Measurements from ENCODE around the gene ALCAM.
A peak's percentile ranks its signal among the peaks of the same experiment; 100 is the strongest.

ALCAM gene

DNA sequence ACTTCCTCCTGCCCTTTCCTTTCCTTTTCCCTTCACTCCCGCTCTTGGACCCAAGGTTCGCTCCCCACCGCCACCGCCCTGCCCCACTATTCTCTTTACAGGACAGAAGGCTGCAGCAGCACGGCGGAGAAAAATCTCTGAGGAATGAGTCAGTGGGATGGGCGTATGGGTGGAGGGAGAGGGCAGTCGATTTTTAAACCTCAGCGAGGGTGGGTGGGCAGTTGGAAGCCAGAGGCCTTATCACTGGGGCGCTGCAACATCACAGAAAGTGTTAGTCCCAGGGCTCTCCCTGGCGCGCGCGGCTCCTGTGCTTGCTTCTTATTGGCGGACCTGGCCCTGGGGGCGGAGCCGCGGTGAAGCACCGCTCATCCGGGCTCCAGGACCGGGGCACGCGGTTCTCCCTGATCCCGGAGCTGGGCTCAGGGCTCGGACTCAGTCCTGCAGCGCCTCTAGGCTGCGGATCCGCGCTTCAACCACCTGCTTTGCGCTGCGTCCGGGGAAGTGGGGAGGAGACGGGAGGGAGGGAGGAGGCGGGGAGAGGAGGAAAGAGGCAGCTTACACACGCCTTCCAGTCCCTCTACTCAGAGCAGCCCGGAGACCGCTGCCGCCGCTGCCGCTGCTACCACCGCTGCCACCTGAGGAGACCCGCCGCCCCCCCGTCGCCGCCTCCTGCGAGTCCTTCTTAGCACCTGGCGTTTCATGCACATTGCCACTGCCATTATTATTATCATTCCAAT, at the start of gene ALCAM:
ALCAM (plus strand) TSS at position 584 of the 737 bp plus-strand sequence.
- DNase-seq: peak; percentile 92 to 98

DNA sequence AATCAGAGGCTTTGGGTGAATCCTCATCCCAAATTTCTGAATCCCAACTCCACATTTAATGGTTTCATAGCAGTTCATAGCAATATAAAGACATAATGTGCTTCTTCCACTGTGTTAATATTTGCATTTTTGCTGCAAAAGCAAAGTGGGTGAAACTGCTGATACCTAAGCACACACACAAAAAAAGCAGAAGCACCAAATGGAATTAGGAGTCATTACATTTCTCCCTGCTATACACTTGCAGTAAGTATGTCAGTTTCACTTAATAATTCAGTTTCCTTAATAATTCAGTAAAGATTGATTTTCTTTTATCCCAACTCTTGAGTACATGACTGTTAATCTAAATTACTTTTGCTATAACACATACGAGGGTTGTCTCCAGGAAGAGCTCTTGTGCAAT, 48.9 kb upstream of the ALCAM start:
- peak; percentile 27 to 48 for DNase-seq

DNA sequence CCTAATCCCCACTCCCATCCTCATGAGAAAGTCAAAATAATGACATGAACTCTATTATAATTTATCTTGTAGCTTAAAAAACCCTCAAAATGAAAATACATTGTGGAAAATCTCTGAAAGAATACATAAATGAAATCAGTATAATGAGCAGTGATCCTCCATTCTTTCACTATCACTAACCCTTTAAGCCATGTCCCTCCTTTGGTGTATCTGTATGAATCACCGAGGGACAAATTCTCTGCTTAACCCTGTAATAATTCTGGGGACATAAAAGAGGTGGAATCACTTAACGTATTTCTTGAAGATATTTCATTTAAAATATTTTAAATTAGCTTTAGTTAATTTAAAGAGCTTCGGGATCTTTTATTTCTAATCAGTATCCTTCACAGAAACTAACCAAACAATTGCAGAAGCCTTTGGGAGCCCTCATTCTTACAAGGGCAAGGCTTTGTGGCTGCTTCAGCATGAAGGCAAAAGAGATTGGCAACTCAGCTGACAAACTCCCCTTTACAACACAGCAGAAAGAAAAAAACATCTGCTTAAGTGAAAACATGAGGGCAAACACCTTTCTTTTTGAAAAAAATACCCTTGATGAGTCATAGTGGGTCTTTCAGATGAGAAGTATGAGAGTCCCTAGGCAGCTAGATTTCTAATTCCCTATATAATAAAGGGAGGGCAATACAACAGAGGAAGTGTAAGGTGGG, 44.0 kb upstream of the ALCAM start:
- peak in 1 of 2 donors; percentile 55 for DNase-seq

DNA sequence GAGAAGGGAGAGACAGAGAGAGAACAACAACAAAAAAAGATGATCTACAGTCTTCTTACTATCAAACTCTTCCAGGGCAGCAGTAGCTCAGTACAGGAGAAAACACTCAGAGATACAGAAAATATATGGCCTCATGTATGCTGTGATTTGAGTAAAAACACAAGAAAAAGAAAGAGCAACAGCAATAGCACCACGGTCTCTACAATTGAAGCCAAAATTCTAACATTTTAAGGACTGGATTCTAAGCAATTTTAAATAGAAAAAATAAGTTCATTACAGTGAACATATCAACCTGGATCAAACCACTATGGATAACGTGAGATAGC, 43.5 kb upstream of the ALCAM start:
- no peak for DNase-seq

DNA sequence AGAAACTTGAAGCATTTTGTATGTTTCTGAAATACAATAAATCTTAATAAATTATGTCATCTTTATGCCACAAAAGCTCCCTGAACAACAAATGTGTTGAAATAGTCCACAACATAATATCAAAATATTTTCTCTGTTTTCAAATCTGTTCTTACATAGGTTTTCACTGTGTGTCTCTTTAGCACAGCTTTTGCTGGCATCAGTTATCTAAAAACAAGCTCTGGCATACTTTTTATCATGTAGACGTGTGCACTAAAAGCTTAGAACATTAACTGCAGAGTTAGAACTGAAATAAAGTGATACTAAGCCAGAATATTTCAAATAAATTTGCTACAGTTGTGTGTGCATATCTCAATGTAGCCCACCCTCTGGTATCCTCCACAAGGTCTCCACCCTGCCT, 41.8 kb upstream of the ALCAM start:
- no peak for DNase-seq

DNA sequence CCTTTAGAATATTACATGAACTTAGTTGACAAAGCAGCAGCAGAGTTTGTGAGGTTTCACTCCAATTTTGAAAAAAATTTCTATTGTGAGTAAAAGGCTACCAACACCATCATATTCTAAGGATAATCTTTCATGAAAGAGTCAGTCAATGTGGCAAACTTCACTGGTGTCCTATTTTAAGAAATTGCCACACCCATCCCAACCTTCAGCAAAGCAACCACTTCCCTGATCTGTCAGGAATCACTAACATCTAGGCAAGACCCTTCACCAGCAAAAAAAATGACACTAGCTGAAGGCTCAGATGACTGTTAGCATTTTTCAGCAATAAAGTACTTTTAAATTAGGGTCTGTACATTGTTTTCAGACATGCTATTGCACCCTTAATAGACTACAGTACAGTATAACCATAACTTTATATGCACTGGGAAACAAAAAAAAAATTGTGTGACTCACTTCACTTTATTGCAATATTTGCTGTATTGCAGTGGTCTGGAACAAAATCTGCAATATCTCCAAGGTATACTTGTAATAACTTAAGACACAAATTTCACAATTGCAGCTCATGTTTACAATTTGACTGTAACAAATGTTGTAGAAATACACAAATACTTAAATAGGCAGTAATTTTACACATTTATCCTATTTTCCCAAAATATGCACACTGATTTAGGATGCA, 38.9 kb upstream of the ALCAM start:
- peak; percentile 80 to 84 for DNase-seq

DNA sequence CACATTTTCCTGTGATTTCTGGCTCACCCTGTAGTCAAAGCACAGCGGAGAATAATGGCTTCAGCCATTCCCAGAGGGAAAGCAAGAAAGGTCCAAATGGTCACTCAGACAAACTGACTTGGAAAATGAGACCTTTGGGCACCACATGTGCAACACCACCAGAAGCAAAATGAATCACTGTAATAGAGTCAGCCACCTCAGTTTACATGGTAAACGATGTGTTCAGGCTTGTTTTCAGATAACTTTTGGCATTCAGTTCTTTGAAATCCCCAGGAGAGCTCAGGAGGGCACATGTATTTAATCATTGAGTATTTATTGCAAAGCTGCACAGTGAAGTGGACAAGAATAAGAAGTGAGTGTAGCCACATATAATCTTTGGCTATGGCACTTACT, 38.4 kb upstream of the ALCAM start:
- DNase-seq: no peak

DNA sequence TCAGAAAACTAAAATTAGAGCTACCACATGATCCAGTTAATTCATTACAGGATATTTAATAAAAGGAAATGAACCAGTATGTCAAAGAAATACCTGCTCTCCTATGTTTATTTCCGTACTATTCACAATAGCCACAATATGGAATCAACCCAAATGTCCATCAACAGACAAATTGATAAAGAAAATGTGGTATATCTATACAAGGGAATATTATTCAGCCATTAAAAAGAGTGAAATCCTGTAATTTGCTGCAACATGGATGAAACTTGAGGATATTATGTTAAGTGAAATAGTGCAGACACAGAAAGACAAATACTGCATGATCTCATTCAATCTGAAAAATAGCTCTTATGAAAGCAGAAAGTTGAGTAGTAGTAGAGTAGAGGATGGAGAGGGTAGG, 33.7 kb upstream of the ALCAM start:
- no peak for DNase-seq

DNA sequence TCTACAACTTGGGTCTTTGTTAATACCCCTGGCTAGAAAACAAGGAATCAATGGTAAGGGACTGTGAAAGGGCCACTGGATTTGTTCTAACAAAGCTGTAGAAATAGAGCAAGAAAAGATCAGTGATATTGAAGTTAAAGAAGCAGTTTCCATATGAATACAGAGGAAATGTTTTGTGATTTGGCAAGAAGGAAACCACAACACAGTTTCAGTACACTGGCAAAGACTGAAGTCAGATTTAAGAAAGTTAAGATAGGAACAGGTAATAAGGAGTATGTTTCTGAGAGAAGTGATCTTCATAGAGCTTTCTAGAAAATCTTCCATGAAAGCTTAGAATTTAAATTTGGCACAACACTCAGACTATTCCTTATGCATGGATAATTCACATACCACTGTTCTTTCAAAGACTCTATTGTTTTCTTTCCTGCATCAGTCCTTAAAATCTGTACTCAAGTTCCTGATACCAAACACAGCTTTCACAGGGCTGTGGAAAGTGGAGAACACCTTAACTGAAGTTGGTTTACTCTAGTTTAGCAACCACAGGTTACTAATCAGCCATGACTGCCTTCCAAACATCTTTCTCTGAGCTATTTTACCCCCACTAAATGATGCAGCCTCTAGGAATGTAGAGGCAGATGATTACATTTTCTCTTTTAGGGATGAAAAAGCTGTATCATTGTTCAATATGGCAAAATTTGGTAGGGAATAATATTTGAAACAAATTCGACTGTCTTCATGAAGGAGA, 32.4 kb upstream of the ALCAM start:
- no peak for DNase-seq

DNA sequence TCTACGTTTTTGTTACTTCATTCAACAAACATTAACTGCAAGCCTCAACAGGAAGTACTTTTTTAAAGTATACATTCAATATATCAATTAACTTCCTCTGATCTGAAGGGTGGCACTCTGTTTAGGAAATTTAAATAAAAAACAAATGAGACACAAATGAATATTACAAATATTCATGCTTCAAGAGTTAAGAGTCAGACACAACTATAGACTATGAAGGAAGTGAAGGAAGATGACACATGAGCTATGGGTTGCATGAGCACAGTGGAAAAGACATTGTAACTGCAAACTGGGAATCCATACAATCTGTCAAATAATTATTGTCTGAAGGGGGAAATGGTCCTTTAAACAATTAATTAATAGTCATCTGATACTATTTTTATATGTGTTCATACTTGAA, 26.8 kb upstream of the ALCAM start:
- DNase-seq: no peak

DNA sequence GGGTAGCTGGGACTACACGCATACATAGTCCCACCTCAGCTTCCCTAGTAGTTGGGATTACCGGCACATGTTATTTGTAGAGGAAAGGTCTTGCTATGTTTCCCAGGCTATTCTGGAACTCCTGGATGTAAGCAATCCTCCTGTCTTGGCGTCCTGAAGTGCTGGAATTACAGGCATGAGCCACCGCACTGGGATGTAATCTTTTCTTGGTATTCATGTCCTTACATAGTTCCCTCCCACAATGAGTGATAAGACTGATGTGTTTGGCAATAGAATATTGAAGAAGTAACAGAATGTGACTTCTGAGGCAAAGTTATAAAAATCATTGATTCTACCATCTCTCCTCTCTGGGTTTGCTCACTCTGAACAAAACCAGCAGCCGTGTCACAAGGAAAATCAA, 22.7 kb upstream of the ALCAM start:
- DNase-seq: no peak

DNA sequence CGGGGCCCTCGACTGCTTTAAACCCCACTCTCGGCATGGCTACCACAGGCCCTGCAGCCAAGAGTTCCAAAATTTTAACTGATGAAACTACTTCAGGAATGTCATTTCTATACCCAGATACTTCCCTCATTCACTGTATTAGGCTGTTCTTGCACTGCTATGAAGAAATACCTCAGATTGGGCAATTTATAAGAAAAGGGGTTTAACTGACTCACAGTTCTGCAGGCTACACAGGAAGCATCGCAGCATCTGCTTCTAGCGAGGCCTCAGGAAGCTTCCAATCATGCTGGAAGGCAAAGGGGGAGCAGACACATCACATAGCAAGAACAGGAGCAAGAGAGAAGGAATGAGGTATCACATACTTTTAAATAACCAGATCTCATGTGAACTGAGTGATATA, 21.6 kb upstream of the ALCAM start:
- peak in 1 of 2 donors; percentile 39 for DNase-seq

DNA sequence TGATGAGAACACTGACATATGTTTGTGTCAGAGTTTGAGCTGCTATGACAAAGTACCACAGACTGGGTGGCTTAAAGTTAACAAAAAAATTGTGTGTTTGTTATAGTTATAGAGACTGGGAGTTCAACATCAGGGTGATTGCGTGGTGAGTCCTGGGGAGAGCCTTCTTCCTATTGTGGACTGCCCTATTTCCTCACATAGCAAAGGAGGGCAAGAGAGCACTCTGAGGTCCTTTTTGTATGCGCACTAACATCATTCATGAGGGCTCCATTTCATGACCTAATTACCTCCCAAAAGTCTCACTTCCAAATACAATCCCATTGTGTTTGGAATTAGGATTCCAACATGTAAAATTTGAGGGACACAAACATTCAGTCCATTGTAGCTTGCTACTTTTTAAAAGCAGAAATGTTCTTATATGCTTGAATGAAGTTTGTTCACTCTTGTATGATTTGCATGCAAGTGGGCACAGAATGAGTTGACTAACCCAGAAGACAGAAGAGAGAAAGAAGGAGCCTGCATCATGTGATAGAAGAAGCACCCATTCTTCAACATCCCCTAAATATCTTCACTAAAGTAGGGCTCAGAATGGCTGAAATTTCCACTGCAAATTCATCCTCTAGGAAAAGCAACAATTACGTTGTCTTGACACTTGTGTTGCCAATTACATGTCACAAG, 18.9 kb upstream of the ALCAM start:
- no peak for DNase-seq

DNA sequence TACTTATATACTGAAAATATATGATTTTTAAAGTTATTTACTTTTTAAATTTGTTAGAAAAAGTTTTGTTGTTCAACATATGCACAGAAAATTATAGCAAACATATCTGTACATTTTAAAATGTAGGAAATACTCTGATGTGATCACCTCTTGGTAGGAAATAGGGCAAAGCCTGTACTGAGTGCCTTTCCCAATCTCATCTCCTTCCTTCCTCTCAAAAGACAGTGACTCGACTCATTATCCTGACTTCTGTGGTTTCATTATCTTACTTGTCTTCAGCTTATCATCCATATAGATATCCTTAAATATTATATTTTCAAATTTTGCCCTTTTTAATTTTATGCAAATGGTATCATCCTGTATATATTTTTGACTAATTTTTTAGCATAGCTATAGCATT, 18.4 kb upstream of the ALCAM start:
- no peak for DNase-seq

DNA sequence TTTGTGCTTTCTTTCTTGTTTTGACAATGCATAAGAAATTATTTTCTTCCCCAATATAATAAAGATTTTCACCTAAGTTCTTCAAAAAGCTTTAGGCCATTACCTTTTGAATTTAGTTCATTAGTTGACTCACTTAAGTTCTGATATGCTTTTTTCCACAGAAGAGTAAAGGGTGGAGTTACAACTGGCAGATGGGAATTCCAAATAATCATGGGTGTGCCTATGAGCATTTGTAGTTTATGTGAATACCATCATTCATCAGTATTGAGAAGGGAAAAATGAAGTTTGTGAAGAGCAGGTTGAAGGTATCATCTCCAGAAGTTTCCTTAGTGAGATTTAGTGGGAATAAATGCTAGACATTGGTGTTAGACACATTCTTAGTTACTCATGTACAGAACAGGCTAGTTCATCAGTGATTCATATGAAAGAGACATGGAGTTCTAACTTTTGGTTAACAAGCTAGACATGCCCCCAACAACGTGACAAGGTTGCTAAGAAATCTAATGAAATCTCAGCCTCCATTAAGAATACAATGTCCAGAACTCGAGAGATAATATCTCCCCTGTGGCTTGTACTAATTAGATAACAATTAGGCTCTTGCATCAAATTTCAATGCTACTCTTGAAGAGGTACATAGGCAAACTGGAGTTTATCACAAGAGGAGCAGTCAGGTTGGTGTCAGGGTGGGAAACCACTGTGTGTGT, 16.9 kb upstream of the ALCAM start:
- no peak for DNase-seq

DNA sequence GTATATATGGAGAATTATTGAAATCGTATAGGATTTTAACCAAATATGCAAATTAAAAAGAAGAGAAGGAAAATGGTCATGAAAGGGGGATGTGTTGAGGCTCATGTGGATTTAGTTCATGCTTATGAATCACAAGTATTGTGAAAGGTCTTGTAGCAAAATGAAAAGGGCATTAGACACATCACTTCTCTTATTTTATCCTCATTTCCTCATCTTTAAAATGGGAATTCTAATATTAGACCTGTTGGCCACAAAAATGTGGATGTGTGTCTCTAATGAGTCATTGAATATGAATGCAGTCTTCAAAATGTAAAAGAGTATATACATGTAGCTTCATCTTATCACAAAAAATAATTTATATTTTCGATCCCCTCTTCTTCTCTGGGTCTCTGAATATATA, 14.9 kb upstream of the ALCAM start:
- peak; percentile 81 to 97 for DNase-seq

DNA sequence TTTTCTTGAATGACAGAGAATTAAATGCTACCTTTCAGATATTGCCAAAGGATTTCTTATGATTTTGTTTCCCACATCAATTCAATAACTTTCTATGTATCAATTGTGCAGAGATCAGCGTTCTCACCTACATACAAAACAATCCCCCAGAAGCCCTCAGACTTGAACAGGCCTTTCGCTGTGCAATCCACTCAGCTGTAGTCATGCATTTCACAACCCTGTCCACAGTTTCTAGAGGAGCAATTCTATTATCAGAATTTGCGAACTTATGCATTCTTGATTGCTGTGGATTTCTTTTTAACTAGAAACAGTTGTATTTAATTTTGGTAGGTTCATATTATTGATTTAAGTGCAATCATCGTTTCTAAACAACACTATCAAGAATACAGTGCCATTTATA, 13.7 kb upstream of the ALCAM start:
- peak in 1 of 2 donors; percentile 67 for DNase-seq

DNA sequence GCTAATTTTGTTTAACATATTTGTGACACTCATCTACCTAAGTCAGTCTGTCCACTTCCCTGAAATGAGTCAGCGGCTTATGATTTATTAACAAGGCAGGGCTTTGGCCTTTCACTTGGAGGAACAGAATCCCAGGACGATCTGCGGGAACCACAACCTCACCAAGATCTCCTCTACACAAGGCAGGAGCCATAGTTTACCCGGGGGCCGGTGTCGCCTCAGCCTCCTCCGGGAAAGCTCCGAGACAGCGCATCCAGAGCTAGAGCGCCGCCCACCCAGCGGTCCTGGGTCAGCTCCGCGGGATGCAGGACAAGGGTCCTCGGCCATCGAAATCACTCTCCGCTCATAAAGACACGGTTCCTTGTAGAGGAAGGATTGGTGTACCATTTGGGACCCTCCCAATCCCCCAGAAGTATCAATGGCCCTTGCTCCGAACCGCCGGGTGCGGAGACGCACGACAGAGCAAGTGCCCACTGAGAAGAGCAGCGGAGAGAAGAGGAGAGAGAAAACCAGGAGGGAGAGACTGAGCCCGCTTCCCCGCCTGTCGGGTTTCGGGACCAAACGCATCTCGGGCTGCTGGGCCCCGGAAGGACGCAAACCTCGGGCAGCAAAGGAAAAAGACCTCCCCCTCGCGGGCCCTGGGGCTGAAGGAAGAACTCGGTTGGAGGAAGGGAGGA, 13.1 kb upstream of the ALCAM start:
- peak; percentile 84 to 92 for DNase-seq

DNA sequence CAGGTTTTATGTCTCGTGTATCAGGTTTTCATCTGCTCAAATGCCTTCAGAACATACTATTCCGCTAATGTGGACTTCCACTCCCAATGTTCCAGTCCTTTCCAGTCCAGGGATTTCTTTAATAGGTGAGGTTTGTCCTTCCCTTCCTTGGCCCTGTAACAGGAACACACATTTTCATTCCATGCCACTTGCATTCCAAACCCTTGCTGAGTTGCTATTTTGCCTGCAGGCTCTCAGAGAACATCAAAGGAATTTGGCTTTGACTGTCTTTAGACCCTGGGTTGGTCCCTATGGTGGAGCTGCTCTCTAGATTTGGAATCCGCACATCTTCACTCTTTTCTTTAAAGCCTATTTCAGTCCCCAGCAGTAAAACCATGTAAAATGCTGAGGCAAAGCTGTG, 12.3 kb upstream of the ALCAM start:
- DNase-seq: no peak

DNA sequence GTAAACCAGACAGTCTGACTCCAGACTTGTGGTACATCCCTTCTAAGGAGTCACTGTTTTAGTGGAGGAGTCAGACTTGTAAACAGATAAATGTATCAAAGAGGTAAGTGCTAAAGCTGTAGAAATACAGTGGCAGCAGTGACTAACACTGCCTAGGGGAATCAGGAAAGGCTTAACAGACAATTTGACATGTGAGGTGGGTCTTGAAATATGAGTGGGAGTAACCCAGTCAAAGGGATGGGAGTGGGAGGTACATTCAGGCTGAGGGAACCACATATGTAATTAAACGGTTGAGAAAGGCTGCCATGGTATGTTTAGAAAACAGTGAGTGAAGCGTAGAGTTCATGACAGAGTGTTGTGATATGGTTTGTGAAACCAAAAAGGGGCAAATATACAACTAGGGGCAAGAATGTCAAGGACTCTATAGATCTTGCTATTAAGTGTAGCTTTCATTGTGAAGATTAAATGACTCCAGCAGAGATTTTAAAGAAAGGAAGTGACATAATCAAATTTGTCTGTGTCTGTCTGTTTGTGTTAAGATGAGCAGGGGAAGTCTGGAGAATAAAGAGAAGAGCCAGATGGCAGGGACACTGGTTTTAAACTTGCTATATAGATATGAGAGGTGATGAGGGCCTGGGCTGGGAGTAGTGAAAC, 11.2 kb upstream of the ALCAM start:
- DNase-seq: peak; percentile 78 to 96

DNA sequence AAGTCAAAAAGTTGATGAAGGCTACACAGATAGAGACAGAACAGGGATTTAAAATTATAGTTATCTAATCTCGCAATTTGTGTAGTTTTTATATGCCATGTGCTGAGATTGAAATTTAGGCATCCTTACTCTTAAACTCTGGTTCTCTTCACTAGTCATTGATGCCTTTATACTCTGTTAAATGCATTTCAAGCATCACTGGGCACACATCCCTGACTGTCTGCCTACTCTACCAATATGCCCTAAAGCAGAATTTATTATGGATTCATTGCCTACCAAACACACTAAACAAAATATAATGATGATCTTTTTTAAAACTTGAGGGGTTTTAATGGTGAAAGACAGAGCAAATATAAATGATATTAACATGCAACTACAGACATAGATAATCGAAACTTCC, 10.3 kb upstream of the ALCAM start:
- DNase-seq: no peak

All from inflammatory macrophage treated with lipopolysaccharide for 1 hour (primary cell).